Adrenal gland (tissue), 12 donors: ENCODE results near the gene INSL3. TPM values are rescaled to one million over a fixed set of nuclear protein-coding genes. Genes with fewer than 3 reads are reported as not detected.
A peak's percentile ranks its signal among the peaks of the same experiment; 100 is the strongest.

Source experiments
- DNase-seq, 7 donors: peaks; one replicate each; pipeline ENCODE4 v3.0.0-alpha.2; 2019 to 2020
- H3K27ac ChIP-seq, 5 donors: fragments of 200-600 bp; sonication (generic) in 4 of 5; 1 replicate in 3 of 5; 2 replicates in 2 of 5; pipeline versions ENCODE4 v1.5.1 to v1.8.0; 2016 to 2020; ENCODE audit warnings: mild to moderate bottlenecking in 1 of 5
- H3K27me3 ChIP-seq: fragments of 200-600 bp; 2 replicates; pipeline ENCODE4 v1.8.0; 2021
- H3K36me3 ChIP-seq, 2 donors: fragments of 200-600 bp; replicated peaks in 1 of 2; 1 replicate in 1 of 2; 2 replicates in 1 of 2; pipeline versions ENCODE4 v1.5.1 to v1.8.0; 2018 to 2022
- H3K4me1 ChIP-seq, 2 donors: fragments of 200-600 bp; replicated peaks in 1 of 2; 1 replicate in 1 of 2; 2 replicates in 1 of 2; pipeline versions ENCODE4 v1.5.1 to v1.8.0; 2018 to 2021
- H3K4me3 ChIP-seq, 4 donors: fragments of 200-600 bp; sonication (generic) in 3 of 4; one replicate each; pipeline ENCODE4 v1.5.1; 2016 to 2018
- H3K9me3 ChIP-seq, 3 donors: fragments of 200-600 bp; sonication (generic) in 1 of 3; replicated peaks in 1 of 3; 1 replicate in 2 of 3; 2 replicates in 1 of 3; pipeline versions ENCODE4 v1.5.1 to v1.8.0; 2016 to 2021
- POLR2A ChIP-seq, 2 donors: fragments of 450-650 bp; IDR thresholded peaks; one replicate each; pipeline ENCODE4 v1.6.1; 2017; ENCODE audit warnings: antibody characterized with exemption in 2 of 2, mild to moderate bottlenecking in 2 of 2, moderate library complexity in 1 of 2
- WGBS, 4 donors: extraction: QIAGEN DNeasy Blood & Tissue Kit in 2 of 4; methylation state at CpG; one replicate each; pipeline versions ENCODE4 v1.1.5 to v1.1.7; 2013 to 2017; 5-methylcytosine and 5-hydroxymethylcytosine counted together
- intact Hi-C, 2 donors: fragments of 100-400 bp; cut with DNase I; formaldehyde crosslinking; loops; one replicate each; pipeline versions ENCODE4 v1.14.1 to v1.15.0; 2022 to 2023
- polyA plus RNA-seq, 3 donors: library from polyadenylated mRNA; stranded (reverse); fragments of 200-250 nt in 2 of 3; fragments of 350-450 nt in 1 of 3; fragmentation: Illumina TruSeq in 1 of 3; extraction: RNeasy Lipid Tissue Mini Kit (QIAGEN cat#74804) in 1 of 3; gene quantifications; one replicate each; pipeline ENCODE4 v1.2.3, GENCODE V29; 2013 to 2014
- small RNA-seq, 2 donors: library from RNA; depleted of rRNA; stranded (forward); fragments of <200 nt; gene quantifications; one replicate each; pipeline ENCODE3, GENCODE V24; 2016
- total RNA-seq, 9 donors: library from RNA; depleted of rRNA in 4 of 9; stranded (reverse); fragments of >200 nt in 4 of 9; fragments of 120-200 nt in 1 of 9; fragmentation: NEBNext Ultra II Directional in 1 of 9; extraction: Animal tissue kit (Norgen Biotek cat#: 25700) in 1 of 9; gene quantifications; one replicate each; pipeline versions ENCODE4 v1.1.0 to v1.2.4, GENCODE V29; 2013 to 2023
- TF ChIP-seq, protein P1 (sequence below), 6 experiments: fragments of 450-650 bp in 4 of 6; fragments of 200-600 bp in 2 of 6; sonication (generic) in 1 of 6; IDR thresholded peaks; 1 replicate in 5 of 6; 2 replicates in 1 of 6; pipeline versions ENCODE4 v1.5.1 to v1.8.0; 2016 to 2021; ENCODE audit warnings: antibody characterized with exemption in 6 of 6, mild to moderate bottlenecking in 2 of 6, moderate library complexity in 1 of 6
- donor health status: healthy with polysubstance abuse.
- donor health status: Bipolar disorder and iron deficiency.
- donor health status: DM: yes; HTN: yes; CAD: no.
- donor health status: DM: no; HTN: no; CAD: no.
- donor health status: DM: no; HTN: no; CAD: no.
- donor health status: DM: yes; HTN: yes; CAD: no.

Gene INSL3
- total and polyA plus RNA-seq, 12 donors, result 0.17 to 0.40 (median 0.28) TPM; not detected in 8

DNA sequence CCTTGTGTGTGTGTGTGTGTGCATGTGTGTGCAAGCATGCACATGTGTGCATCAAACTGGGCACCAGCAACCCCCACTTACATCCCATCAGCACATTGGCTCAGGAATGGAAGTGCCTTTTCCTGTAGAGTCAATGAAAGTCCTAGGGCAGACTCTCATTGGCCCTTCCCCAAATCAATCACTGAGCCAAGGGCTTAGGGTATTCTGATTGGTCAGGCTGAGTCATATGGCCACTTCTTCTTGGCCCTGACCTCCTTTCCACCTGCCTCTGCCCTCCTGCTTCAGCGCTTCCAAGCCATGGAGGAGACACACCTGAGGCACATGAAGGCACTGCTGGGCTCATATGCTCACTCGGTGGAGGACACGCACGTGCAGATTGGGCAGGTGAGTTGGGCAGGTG lies 49.1 kb downstream of the INSL3 start:
- TF ChIP-seq, protein P1, sequence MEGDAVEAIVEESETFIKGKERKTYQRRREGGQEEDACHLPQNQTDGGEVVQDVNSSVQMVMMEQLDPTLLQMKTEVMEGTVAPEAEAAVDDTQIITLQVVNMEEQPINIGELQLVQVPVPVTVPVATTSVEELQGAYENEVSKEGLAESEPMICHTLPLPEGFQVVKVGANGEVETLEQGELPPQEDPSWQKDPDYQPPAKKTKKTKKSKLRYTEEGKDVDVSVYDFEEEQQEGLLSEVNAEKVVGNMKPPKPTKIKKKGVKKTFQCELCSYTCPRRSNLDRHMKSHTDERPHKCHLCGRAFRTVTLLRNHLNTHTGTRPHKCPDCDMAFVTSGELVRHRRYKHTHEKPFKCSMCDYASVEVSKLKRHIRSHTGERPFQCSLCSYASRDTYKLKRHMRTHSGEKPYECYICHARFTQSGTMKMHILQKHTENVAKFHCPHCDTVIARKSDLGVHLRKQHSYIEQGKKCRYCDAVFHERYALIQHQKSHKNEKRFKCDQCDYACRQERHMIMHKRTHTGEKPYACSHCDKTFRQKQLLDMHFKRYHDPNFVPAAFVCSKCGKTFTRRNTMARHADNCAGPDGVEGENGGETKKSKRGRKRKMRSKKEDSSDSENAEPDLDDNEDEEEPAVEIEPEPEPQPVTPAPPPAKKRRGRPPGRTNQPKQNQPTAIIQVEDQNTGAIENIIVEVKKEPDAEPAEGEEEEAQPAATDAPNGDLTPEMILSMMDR (IDR thresholded peaks at IDR 0.05), result no peak
- no peak for TF ChIP-seq POLR2A (IDR thresholded peaks at IDR 0.05)
- Histone ChIP-seq H3K4me3 (no peak overlapping the region), H3K36me3 (peaks cover 0 to 3% of the 10 kb centered on the region in 2 donors), H3K27me3 (no peaks in the 10 kb centered on the region), H3K27ac (no peak overlapping the region), H3K9me3 (no peaks in the 10 kb centered on the region), H3K4me1 (no peaks in the 10 kb centered on the region)
- no peak for DNase-seq
- 91 to 96% (median 93%) methylated on average over 3 to 4 of the region's 4 CpGs; no CpG with 5 or more reads in 1 of the 4 donors for WGBS, 4 donors
- intact Hi-C loops, result loop anchor here in 1 of 2 donors (10.0 kb wide), 1 partner anchor 327 kb away; the partner anchor contains the start of gene TMEM221

DNA sequence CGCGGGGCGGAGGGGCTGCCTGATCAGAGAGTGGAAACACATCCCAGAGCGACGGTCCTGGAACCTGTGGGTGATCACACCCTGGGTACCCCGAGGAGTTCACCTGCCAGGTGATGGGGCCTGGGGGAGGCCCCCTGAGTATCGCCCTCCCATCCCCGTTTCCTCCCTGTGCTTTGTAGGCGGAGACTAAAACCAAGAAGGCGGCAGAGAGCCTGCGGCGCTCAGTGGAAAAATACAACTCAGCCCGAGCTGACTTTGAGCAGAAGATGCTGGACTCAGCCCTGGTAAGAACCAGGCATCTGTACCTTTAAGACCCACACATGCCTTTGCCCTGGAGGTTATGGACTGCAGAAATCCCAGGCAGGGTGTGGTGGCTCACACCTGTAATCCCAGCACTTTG lies 50.7 kb downstream of the INSL3 start:
- WGBS, 4 donors, result 78 to 88% (median 81%) methylated on average over 13 of the region's 13 CpGs
- no peak overlapping the region for H3K4me3 ChIP-seq
- TF ChIP-seq POLR2A (IDR thresholded peaks at IDR 0.05), result no peak
- TF ChIP-seq, protein P1 (IDR thresholded peaks at IDR 0.05), result no peak
- no peaks in the 10 kb centered on the region for H3K9me3 ChIP-seq
- peaks cover 0 to 3% of the 10 kb centered on the region in 2 donors for H3K36me3 ChIP-seq
- no peaks in the 10 kb centered on the region for H3K27me3 ChIP-seq
- intact Hi-C loops, result loop anchor here in 1 of 2 donors (10.0 kb wide), 1 partner anchor 326 kb away; the partner anchor contains the start of gene TMEM221
- DNase-seq, result no peak
- H3K4me1 ChIP-seq, result peaks cover 0 to 5% of the 10 kb centered on the region in 2 donors
- no peak overlapping the region for H3K27ac ChIP-seq

- intact Hi-C loops, result loop anchor here in 1 of 2 donors (2.0 kb wide), 1 partner anchor 63 kb away; no protein-coding TSS in a partner anchor
- DNase-seq, result no peak
- peaks cover 0 to 5% of the 10 kb centered on the region in 2 donors for H3K4me1 ChIP-seq
- H3K4me3 ChIP-seq, result no peak overlapping the region
- H3K9me3 ChIP-seq, result no peaks in the 10 kb centered on the region
- H3K36me3 ChIP-seq, result peaks cover 0 to 3% of the 10 kb centered on the region in 2 donors
- no peak overlapping the region for H3K27ac ChIP-seq
- no peaks in the 10 kb centered on the region for H3K27me3 ChIP-seq
- 36 to 72% (median 55%) methylated on average over 1 of the region's 1 CpG for WGBS, 4 donors
- TF ChIP-seq, protein P1 (IDR thresholded peaks at IDR 0.05), result no peak
- no peak for TF ChIP-seq POLR2A (IDR thresholded peaks at IDR 0.05)
Measured at GRCh38 chr19:17767559-17767958, 53.8 kb downstream of the INSL3 start.

GRCh38 chr19:17766543-17767131 lies 54.7 kb downstream of the INSL3 start:
- intact Hi-C loops, result loop anchor here in 1 of 2 donors (2.0 kb wide), 1 partner anchor 62 kb away; no protein-coding TSS in a partner anchor
- TF ChIP-seq POLR2A (IDR thresholded peaks at IDR 0.05), result no peak
- TF ChIP-seq, protein P1 (IDR thresholded peaks at IDR 0.05), result peak; percentile 77 to 89 (median 86)
- DNase-seq, result peak; percentile 82 to 95 (median 91)
- peaks cover 0 to 3% of the 10 kb centered on the region in 2 donors for H3K36me3 ChIP-seq
- no peak overlapping the region for H3K27ac ChIP-seq
- no peaks in the 10 kb centered on the region for H3K27me3 ChIP-seq
- no peaks in the 10 kb centered on the region for H3K9me3 ChIP-seq
- peaks cover 0 to 5% of the 10 kb centered on the region in 2 donors for H3K4me1 ChIP-seq
- H3K4me3 ChIP-seq, result no peak overlapping the region
- 8 to 25% (median 16%) methylated on average over 15 to 29 of the region's 29 CpGs for WGBS, 4 donors

Small RNA genes lying within 50 kb of the gene (small RNA-seq; reads per million reads assigned to genes)
- 0 reads per million in 2 donors for gene SNORA68

Other genes with a start within 250 kb of the INSL3 start
- 1 to 10 TPM in 7 of 9 donors, under 1 TPM in 2; 0.57 to 5.3 (median 1.6) TPM for gene UNC13A, start 133.2 kb downstream of the INSL3 start, total RNA-seq
- gene UNC13A, start 133.2 kb downstream of the INSL3 start, polyA plus RNA-seq, result 1 to 10 TPM; 1.5 to 9.7 (median 5.1) TPM
- gene MAP1S, start 102.0 kb downstream of the INSL3 start, total RNA-seq, result 10 to 100 TPM in 8 of 9 donors, 1 to 10 TPM in 1; 7.7 to 97.2 (median 45.2) TPM
- gene MAP1S, start 102.0 kb downstream of the INSL3 start, polyA plus RNA-seq, result 10 to 100 TPM in 2 of 3 donors, 1 to 10 TPM in 1; 6.6 to 66.1 (median 43.4) TPM
- 1 to 10 TPM in 8 of 9 donors, under 1 TPM in 1; 0.91 to 7.1 (median 3.3) TPM for gene FCHO1, start 70.0 kb downstream of the INSL3 start, total RNA-seq
- gene FCHO1, start 70.0 kb downstream of the INSL3 start, polyA plus RNA-seq, result 1 to 10 TPM in 2 of 3 donors, under 1 TPM in 1; 0.98 to 6.2 (median 2.0) TPM
- under 1 TPM in 1 of 9 donors, not detected in 8; 0.39 TPM for gene B3GNT3, start 26.4 kb downstream of the INSL3 start, total RNA-seq
- gene B3GNT3, start 26.4 kb downstream of the INSL3 start, polyA plus RNA-seq, result under 1 TPM in 1 of 3 donors, not detected in 2; 0.03 TPM
- gene JAK3, start 26.5 kb upstream of the INSL3 start, total RNA-seq, result 10 to 100 TPM in 3 of 9 donors, 1 to 10 TPM in 6; 1.8 to 15.5 (median 8.8) TPM
- gene JAK3, start 26.5 kb upstream of the INSL3 start, polyA plus RNA-seq, result 10 to 100 TPM in 1 of 3 donors, 1 to 10 TPM in 2; 2.1 to 11.3 (median 6.9) TPM
- 1,000 to 10,000 TPM in 8 of 9 donors, 100 to 1,000 TPM in 1; 952 to 2,121 (median 1,385) TPM for gene RPL18A, start 38.4 kb upstream of the INSL3 start, total RNA-seq
- gene RPL18A, start 38.4 kb upstream of the INSL3 start, polyA plus RNA-seq, result 1,000 to 10,000 TPM in 2 of 3 donors, 100 to 1,000 TPM in 1; 345 to 1,991 (median 1,151) TPM
- not detected for gene SLC5A5, start 50.4 kb upstream of the INSL3 start, total RNA-seq
- gene SLC5A5, start 50.4 kb upstream of the INSL3 start, polyA plus RNA-seq, result under 1 TPM in 1 of 3 donors, not detected in 2; 0.03 TPM
- gene CCDC124, start 111.5 kb upstream of the INSL3 start, total RNA-seq, result 10 to 100 TPM; 25.8 to 70.0 (median 64.0) TPM
- 100 to 1,000 TPM in 2 of 3 donors, 10 to 100 TPM in 1; 11.3 to 143 (median 114) TPM for gene CCDC124, start 111.5 kb upstream of the INSL3 start, polyA plus RNA-seq
- 1 to 10 TPM in 1 of 9 donors, under 1 TPM in 7, not detected in 1; 0.22 to 2.5 (median 0.70) TPM for gene KCNN1, start 145.6 kb upstream of the INSL3 start, total RNA-seq
- gene KCNN1, start 145.6 kb upstream of the INSL3 start, polyA plus RNA-seq, result under 1 TPM in 2 of 3 donors, not detected in 1; 0.16 to 0.47 TPM
- gene ARRDC2, start 186.7 kb upstream of the INSL3 start, total RNA-seq, result 10 to 100 TPM in 7 of 9 donors, 1 to 10 TPM in 2; 2.5 to 27.4 (median 15.8) TPM
- gene ARRDC2, start 186.7 kb upstream of the INSL3 start, polyA plus RNA-seq, result 10 to 100 TPM in 2 of 3 donors, 1 to 10 TPM in 1; 2.7 to 54.3 (median 20.8) TPM